NCI-H187 treated with DMSO at 0.1 percent for 48 hours (cell line): ENCODE data around the gene TLCD2.
"Not testable (repeated sequence)": the region's sequence is repeated elsewhere in the genome, so short reads cannot be mapped to it uniquely, and the experiment has no call there.

Experiments
- DNase-seq: peaks from one replicate; lab custom pipeline; 2025; lab: John Stamatoyannopoulos, UW

The TLCD2 gene

GRCh38 chr17:1709971-1710806 lies at the start of gene TLCD2:
TSS of gene TLCD2 (minus strand) at chr17:1710377. CDS start at chr17:1710242, 135 bp downstream.
- DNase-seq = no peak

GRCh38 chr17:1759529-1759928 lies 49.4 kb upstream of the TLCD2 start:
- DNase-seq = no peak

- no peak for DNase-seq
These were observed 48.6 kb upstream of the TLCD2 start for GRCh38 chr17:1758807-1759206.

GRCh38 chr17:1755827-1756262 lies 45.7 kb upstream of the TLCD2 start:
- DNase-seq = no peak

GRCh38 chr17:1755252-1755826 lies 45.2 kb upstream of the TLCD2 start:
- DNase-seq = no peak

- no peak for DNase-seq
These were observed 44.4 kb upstream of the TLCD2 start for GRCh38 chr17:1754430-1755112.

- DNase-seq = no peak
These were observed 43.7 kb upstream of the TLCD2 start for GRCh38 chr17:1753767-1754429.

GRCh38 chr17:1752425-1753262 lies 42.5 kb upstream of the TLCD2 start:
- no peak for DNase-seq

GRCh38 chr17:1750628-1751027 lies 40.5 kb upstream of the TLCD2 start:
- DNase-seq = no peak

GRCh38 chr17:1746975-1747543 lies 36.9 kb upstream of the TLCD2 start:
- DNase-seq = no peak

GRCh38 chr17:1745513-1746020 lies 35.4 kb upstream of the TLCD2 start:
- DNase-seq = no peak

- DNase-seq = no peak
These were observed 34.7 kb upstream of the TLCD2 start for GRCh38 chr17:1744551-1745512.

GRCh38 chr17:1743088-1743439 lies 32.9 kb upstream of the TLCD2 start:
- DNase-seq = no peak

- no peak for DNase-seq
These were observed 32.4 kb upstream of the TLCD2 start, which contains the start of gene SERPINF2 for GRCh38 chr17:1742371-1743087. TSS of gene SERPINF2 (plus strand) at chr17:1742871. CDS start at chr17:1744996, 2,125 bp downstream.

- not testable (repeated sequence) for DNase-seq
These were observed 31.7 kb upstream of the TLCD2 start for GRCh38 chr17:1741899-1742298.

- DNase-seq = no peak
These were observed 27.5 kb upstream of the TLCD2 start for GRCh38 chr17:1737531-1738291.

- no peak for DNase-seq
These were observed 26.4 kb upstream of the TLCD2 start for GRCh38 chr17:1736348-1737281.
